ENCODE results near the gene KANK3.
"Not testable (repeated sequence)": the region's sequence is repeated elsewhere in the genome, so short reads cannot be mapped to it uniquely, and the experiment has no call there.

KANK3 gene

DNA sequence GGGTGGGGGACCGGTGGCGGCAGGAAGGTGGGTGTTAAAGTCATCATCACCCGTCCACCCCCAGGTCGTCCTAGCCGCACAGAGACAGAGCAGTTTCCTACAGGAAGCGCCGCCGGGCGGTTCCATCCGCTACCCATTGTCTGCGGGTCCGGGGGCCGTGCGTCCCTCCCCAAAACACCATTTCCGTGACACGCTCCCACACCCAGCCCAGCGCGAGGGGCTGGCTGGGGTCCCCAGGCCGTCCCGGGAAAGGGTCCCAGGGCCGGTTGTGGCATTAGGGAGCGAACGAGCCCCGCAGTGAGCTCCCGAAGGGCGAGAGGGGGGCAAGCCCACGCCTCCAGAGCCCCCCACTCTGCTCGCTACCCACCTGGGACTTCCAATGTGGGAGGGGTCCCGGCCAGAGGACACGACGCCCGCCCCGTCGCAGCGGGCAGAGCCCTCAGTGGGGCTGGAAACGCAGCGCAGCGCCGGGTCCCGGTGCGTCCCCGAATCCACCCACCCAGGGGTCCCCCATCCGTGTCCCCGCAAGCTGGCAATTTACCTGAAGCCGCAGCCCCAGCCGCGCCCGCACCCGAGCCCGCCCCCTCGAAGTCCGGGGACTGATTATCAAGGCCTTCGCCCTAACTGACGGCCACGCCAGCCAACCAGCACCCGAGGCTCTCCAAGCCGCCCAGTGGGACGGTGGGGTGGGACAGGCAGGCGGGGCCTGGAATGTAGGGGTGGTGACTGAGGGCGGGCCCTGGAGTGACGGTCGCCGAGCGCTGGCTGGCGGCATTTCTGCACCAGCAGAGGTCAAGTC, at the start of gene KANK3:
Gene KANK3, minus strand, starts transcription at position 579 of the 799 bp plus-strand sequence. CDS start 5,434 bp downstream, outside the sequence.
- peak; percentile 99 for DNase-seq (ENCODE audit: low spot score)

DNA sequence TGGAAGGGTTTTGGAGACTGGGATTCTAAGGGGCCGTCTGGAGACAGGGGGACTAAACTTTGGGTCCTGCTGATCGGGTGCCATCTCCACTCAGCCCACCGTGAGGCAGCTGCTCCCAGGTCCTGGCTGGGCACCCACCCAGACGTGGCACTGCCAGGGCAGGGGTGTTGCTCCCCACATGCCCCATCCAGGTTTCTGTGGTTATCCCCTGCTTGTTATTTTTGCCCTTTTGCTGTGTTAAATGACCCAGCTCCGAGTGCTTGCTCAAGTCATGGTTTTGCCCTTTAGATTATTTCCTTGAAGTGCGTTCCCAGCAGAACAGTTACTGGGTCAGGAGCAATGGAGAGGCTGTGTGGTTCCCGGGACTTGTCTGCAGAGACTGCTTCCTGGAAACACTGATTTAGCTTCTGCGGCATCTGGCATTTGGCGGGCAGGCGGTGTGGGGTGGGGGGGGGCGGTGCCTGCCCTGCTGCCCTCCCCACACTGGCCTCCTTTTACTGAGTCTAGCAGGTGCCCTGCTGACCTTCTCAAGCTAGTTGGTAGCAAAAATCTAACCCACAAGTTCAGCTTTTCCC, 49.0 kb upstream of the KANK3 start:
- no peak for DNase-seq (ENCODE audit: low spot score)

DNA sequence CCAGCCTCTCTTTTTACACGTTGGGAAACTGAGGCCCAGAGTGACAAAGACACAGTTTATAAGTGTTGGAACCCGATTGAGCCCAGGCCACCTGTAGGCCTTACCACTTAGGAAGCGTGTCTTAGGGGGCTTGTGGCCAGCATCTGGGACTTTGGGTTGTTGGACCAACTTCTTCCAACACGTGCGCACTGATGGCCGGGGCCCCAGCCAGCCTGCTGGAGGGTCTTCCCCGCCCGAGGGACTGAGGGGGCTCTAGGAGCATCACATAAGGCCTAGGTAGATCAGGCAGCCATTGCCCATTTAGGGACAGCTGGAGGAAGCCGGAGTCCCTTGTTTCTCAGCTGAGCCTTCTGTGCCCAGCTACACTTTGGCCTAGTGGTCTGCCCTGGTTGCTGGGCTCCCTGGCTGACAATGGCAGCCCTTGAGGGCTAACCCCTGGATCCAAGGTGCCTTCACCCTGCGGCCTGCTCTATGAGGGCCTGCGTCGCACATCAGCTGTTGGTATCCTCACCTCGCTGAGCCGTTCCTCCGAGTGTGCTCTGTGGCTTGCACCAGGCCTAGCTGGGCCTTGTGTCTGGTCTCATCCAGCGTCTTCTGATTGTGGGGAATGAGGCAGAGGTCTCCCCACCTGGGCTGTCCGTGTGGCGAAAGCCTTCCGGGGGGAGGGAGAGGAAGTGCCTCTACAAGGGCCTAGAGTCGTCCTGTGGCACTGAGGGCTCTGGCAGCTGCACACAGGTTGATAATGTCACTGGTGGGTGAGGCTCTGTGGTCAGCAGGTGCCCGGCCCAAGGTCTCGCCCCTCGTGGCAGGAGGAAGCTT, 48.3 kb upstream of the KANK3 start:
- DNase-seq (ENCODE audit: low spot score): no peak

DNA sequence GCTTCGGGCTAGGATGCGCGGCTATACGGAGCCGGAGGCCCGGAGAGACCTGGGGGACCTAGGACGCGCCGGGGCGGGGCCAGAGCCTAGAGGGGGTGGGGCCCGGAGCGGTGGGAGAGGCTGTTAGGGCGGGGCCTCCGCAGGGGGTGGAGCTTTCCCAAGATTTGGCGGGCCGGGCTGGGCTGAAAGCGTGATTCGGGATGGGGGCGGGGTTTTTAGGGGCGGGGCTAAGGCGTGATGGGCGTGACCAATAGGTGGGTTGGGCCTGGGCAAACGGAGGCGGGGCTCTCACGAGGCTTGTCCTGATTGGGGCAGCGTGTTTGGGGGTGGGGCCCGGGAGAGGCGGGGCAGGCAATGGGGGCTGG, 47.5 kb upstream of the KANK3 start:
- peak; percentile 88 for DNase-seq (ENCODE audit: low spot score)

DNA sequence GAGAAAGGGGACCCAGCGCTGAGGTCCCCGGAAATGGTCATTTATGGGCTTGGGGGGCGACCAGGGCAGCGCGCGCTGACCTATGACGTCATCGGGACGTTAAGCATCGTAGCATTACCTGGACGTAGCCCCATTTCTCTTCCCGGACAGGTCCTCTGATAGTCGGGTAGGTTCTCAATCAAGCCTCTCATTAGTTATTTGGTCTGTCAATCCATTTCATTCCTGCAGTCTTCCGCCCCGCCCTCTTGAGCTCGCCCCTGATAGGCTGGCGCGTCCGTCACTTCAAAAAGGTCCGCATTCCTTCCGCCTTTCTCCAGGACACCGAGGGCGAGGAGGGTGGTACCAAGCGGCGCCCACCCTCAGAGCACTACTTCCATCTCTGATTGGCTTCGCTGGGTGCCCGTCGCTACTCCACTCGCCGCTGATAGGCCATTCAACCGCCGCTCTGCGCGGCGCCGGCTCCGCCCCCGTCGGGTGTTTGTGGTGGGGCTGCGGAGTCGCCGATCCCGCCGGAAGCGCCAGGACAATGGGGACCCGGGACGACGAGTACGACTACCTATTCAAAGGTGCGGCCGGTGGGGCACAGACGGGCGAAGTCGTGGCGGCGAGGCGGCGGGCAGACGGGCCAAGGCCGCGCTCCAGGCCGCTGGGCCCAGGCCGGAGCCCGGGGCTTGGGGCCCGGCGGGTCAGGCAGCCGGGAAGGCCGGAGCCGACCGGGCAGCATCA, 47.0 kb upstream of the KANK3 start, which contains the start of gene RAB11B:
Gene RAB11B, plus strand, starts transcription at position 470 of the 726 bp plus-strand sequence. Its CDS starts 57 bp downstream, at position 527.
- peak; percentile 94 for DNase-seq (ENCODE audit: low spot score)

DNA sequence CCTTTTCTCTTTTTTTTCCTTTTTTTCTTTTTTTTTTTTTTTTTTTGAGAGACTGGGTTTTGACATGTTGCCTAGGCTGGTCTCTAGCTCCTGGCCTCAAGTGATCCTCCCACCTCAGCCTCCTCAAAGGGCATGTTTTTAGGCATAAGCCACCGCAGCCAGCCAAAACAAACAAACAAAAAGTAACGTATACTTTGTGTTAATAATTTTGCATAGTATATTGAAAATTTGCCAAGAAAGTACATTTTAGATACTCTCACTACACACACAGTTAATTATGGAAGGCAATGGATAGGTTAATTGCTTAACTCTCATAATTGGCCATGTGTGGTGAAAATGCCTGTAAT, 45.5 kb upstream of the KANK3 start:
- no peak for DNase-seq (ENCODE audit: low spot score)

DNA sequence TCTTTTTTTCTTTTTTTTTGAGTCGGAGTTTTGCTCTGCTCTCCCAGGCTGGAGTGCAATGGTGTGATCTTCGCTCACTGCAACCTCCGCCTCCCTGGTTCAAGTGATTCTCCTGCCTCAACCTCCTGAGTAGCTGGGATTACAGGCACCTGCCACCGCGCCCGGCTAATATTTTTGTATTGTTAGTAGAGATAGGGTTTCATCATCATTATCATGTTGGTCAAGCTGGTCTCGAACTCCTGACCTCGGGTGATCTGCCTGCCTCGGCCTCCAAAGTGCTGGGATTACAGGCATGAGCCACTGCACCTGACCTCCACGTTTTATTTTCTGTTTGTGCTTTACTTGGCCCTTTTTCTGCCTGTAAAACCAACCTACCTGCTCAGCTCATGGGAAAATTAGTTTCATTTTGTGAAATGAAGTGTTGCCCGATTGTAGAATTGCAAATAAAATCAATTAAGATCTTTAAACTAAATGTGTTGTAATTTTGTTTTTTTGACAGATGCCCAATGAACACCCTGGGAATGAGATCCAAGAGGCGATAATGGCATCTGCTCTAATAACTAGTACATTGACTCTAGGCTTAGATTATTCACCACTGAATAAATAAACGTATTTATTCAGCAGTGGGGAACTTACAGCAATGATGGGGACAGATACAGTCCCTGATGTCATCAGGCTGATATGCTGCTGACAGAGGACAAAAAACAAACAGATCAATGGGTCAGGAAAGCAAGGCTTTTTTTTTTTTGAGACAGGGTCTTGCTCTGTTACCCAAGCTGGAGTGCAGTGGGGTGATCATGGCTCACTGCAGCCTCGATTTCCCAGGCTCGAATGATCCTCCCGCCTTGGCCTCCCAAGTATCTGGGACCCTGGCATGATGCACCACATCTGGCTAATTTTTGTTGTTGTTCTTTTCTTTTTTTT, 44.9 kb upstream of the KANK3 start:
- DNase-seq (ENCODE audit: low spot score): peak; percentile 70

DNA sequence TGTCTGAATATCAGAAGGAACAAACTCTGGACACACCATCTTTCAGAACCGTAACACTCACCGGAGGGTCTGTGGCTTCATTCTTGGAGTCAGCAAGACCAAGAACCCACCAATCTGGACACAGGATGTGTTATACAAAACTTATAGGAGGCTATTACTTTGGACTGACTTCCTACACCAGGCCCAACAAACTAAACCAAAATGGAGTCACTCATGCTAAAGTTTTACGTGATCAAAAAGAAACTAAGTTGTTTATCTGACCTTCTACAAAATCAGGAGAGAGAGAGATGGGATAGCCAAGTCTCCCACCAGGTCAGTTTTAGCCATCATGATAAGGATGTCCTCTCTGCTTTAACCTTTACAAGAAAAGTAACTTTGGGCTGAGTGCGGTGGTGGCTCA, 43.9 kb upstream of the KANK3 start:
- DNase-seq (ENCODE audit: low spot score): no peak

DNA sequence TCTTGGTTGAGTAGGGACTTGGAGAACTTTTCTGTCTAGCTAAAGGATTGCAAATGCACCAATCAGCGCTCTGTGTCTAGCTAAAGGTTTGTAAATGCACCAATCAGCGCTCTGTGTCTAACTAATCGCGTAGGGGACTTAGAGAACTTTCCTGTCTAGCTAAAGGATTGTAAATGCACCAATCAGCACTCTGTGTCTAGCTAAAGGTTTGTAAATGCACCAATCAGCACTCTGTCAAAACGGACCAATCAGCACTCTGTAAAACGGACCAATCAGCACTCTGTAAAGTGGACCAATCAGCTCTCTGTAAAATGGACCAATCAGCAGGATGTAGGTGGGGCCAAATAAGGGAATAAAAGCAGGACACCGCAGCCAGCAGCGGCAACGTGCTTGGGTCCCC, 43.4 kb upstream of the KANK3 start:
- DNase-seq (ENCODE audit: low spot score): not testable (repeated sequence)

DNA sequence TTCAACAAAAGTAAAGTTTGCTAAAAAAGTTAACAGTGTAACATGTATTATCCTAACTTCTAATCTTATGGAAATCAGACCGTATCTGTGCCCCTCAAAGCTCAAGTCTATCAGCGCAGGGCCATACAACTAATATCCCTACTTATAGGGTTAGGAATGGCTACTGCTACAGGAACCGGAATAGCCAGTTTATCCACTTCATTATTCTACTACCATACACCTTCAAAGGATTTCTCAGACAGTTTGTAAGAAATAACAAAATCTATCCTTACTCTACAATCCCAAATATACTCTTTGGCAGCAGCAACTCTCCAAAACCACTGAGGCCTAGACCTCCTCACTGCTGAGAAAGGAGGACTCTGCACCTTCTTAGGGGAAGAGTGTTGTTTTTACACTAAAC, 42.5 kb upstream of the KANK3 start:
- DNase-seq (ENCODE audit: low spot score): not testable (repeated sequence)

DNA sequence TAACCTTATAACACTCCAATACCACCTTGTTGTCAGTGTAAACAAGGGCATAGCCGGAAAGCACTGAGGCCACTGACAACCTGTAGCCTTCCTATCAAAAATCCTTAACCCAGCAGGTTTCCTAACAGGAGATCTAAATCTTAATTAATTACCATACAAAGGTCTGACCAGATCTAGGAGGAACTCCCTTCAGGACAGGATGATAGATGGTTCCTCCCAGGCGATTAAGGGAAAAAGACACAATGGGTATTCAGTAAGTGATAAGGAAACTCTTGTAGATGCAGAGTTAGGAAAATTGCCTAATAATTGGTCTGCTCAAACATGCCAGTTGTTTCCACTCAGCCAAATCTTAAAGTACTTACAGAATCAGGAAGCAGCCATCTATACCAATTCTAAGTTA, 42.0 kb upstream of the KANK3 start:
- not testable (repeated sequence) for DNase-seq (ENCODE audit: low spot score)

DNA sequence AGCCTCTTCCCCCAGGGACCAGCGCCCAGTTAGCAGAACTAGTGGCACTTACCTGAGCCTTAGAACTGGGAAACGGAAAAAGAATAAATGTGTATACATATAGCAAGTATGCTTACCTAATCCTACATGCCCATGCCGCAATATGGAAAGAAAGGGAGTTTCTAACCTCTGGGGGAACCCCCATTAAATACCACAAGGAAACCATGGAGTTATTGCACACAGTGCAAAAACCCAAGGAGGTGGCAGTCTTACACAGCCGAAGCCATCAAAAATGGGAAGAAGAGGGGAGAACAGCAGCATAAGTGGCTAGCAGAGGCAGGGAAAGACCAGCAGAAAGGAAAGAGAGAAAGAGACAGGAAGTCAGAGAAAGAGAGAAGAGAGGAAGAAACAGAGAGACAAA, 41.5 kb upstream of the KANK3 start:
- not testable (repeated sequence) for DNase-seq (ENCODE audit: low spot score)

DNA sequence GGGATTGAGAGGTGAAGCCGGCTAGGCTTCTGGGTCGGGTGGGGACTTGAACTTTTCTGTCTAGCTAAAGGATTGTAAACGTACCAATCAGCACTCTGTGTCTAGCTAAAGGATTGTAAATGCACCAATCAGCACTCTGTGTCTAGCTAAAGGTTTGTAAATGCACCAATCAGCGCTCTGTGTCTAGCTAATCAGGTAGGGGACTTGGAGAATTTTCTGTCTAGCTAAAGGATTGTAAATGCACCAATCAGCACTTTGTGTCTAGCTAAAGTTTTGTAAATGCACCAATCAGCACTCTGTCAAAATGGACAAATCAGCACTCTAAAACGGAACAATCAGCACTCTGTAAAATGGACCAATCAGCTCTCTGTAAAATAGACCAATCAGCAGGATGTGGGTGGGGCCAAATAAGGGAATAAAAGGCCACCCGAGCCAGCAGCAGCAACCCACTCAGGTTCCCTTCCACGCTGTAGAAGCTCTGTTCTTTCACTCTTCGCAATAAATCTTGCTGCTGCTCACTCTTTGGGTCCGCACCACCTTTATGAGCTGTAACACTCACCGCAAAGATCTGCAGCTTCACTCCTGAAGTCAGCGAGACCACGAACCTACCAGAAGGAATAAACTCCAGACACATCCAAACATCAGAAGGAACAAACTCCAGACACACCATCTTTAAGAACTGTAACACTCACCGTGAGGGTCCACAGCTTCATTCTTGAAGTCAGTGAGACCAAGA, 36.3 kb upstream of the KANK3 start:
- DNase-seq (ENCODE audit: low spot score): not testable (repeated sequence)

DNA sequence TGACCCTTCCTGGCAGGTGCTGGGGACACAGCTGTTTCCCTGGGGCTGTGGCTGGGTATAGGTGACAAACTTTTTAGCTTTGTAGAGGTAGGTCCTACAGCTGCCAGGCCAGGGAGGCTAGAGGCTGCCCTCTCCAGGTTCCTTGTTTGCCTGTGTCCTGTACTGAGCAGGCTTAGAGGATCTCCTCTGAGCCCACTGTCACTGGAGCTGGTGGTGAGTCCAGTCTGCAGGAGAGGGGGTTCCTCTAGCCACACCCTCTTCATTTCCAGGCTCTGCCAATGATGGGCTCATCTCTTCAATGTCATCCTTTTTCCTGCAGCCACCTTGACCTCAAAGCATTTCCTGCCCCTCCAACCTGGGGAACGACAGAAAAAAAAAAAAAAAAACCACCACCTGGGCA, 34.5 kb upstream of the KANK3 start:
- no peak for DNase-seq (ENCODE audit: low spot score)

DNA sequence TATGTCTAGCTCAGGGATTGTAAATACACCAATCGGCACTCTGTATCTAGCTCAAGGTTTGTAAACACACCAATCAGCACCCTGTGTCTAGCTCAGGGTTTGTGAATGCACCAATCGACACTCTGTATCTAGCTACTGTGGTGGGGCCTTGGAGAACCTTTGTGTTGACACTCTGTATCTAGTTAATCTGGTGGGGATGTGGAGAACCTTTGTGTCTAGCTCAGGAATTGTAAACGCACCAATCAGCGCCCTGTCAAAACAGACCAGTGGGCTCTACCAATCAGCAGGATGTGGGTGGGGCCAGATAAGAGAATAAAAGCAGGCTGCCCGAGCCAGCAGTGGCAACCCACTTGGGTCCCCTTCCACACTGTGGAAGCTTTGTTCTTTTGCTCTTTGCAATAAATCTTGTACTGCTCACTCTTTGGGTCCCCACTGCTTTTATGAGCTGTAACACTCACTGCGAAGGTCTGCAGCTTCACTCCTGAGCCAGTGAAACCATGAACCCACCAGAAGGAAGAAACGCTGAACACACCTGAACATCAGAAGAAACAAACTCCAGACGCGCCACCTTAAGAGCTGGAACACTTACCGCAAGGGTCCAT, 33.4 kb upstream of the KANK3 start:
- not testable (repeated sequence) for DNase-seq (ENCODE audit: low spot score)

DNA sequence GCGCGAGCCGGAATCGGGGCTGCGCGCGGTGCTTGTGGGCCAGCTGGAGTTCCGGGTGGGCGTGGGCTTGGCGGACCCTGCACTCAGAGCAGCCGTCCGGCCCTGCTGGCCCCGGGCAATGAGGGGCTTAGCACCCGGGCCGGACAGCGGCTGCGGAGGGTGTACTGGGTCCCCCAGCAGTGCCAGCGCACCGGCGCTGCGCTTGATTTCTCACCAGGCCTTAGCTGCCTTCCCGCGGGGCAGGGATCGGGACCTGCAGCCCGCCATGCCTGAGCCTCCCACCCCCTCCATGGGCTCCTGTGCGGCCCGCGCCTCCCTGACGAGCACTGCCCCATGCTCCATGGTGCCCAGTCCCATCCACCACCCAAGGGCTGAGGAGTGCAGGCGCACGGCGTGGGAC, 32.7 kb upstream of the KANK3 start:
- not testable (repeated sequence) for DNase-seq (ENCODE audit: low spot score)

DNA sequence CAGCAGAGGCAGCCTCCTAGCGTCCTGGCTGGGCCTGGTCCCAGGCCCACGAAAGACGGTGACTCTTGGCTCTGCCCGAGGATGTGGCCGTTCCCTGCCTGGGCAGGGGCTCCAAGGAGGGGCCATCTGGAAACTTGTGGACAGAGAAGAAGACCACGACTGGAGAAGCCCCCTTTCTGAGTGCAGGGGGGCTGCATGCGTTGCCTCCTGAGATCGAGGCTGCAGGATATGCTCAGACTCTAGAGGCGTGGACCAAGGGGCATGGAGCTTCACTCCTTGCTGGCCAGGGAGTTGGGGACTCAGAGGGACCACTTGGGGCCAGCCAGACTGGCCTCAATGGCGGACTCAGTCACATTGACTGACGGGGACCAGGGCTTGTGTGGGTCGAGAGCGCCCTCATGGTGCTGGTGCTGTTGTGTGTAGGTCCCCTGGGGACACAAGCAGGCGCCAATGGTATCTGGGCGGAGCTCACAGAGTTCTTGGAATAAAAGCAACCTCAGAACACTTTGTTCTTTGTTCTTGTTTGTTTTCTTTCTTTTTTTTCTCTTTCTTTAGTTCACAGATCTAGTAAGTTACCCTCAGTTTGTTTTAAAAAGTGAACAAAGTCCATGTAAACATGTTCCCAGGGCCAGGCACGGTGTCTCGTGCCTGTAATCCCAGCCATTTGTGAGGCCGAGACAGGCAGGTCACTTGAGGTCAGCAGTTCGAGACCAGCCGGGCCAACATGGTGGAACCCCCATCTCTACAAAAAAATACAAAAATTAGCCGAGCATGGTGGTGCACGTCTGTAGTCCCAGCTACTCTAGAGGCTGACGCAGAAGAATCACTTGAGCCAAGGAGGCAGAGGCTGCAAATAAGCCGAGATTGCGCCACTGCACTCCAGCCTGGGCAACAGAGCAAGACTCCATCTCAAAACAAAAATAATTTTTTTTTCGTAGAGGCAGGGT, 31.1 kb upstream of the KANK3 start:
- peak; percentile 87 for DNase-seq (ENCODE audit: low spot score)

DNA sequence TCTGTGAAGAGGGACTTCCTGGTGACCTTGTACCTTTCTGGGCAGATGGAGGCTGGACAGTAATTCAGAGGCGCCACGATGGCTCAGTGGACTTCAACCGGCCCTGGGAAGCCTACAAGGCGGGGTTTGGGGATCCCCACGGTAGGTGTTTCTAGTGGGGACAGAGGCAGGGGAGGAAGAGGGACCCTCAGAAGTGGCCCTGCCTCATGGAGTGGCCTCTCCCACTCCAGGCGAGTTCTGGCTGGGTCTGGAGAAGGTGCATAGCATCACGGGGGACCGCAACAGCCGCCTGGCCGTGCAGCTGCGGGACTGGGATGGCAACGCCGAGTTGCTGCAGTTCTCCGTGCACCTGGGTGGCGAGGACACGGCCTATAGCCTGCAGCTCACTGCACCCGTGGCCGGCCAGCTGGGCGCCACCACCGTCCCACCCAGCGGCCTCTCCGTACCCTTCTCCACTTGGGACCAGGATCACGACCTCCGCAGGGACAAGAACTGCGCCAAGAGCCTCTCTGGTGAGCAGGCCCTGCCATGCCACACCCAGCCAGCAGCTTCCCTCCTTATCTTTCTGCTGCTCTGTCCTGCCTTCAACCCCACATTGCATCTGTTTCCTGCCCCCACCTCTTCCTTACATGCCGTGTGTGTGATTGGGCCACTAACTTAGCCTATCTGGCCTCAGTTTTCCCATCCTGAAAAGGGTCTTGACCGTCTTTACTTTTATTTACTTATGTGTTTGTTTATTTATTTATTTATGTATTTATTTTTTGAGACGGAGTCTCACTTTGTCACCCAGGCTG, 28.1 kb upstream of the KANK3 start:
- no peak for DNase-seq (ENCODE audit: low spot score)

All from HuH-7.5 (cell line).